ENCODE results near the gene EPHB6. TPM values are rescaled to one million over a fixed set of nuclear protein-coding genes. Genes with fewer than 3 reads are reported as not detected.

The EPHB6 gene
- total RNA-seq, 2 donors from 2014 or later, result 37.1 to 84.0 TPM

DNA sequence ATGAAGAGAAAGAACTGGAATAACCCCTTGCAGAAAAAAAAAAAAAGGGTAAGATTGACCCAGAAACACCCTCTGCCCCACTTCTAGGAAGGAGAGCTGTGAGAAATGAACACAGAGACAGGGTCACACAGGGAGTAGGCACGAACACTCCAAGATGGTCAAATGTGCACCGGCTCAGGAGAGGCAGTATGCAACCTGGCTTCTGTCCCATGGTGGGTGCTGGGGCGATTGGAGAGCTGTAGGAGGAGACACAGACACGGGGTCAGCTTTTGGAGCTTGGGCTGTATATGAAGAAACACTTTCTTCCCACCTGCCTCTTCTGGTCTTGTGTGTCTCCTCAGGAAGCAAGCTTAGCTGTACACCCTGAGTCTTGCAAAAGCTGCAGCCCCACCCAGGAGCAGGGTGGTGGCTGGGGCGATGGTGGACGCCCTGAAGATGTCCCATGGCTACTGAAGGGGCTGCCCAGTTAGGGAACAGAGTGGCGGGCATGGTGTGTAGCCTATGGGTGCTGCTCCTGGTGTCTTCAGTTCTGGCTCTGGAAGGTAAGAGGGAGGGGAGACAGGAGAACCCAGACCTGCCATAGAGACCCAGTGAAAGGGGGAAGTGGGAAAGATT lies 8.0 kb downstream of the EPHB6 start:
- Histone ChIP-seq H3K4me3 (no peak overlapping the region), H3K27me3 (no peaks in the 10 kb centered on the region), H3K27ac (no peak overlapping the region), H3K9me3 (no peaks in the 10 kb centered on the region), H3K4me1 (peaks cover 5% of the 10 kb centered on the region), H3K36me3 (replicated peaks in 1 of 2; ENCODE audit: insufficient read depth in 1 of 2, low read depth in 2 of 2) (peaks cover 0 to 2% of the 10 kb centered on the region in 2 donors)
- DNase-seq, result no peak
- ATAC-seq, result no peak
- 76 to 83% methylated on average over 7 of the region's 7 CpGs for WGBS, 2 donors
- TF ChIP-seq, protein P1, sequence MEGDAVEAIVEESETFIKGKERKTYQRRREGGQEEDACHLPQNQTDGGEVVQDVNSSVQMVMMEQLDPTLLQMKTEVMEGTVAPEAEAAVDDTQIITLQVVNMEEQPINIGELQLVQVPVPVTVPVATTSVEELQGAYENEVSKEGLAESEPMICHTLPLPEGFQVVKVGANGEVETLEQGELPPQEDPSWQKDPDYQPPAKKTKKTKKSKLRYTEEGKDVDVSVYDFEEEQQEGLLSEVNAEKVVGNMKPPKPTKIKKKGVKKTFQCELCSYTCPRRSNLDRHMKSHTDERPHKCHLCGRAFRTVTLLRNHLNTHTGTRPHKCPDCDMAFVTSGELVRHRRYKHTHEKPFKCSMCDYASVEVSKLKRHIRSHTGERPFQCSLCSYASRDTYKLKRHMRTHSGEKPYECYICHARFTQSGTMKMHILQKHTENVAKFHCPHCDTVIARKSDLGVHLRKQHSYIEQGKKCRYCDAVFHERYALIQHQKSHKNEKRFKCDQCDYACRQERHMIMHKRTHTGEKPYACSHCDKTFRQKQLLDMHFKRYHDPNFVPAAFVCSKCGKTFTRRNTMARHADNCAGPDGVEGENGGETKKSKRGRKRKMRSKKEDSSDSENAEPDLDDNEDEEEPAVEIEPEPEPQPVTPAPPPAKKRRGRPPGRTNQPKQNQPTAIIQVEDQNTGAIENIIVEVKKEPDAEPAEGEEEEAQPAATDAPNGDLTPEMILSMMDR (IDR thresholded peaks at IDR 0.05), result no peak
- TF ChIP-seq POLR2A (IDR thresholded peaks at IDR 0.05), result no peak
- intact Hi-C loops (cut with DNase I), result no loop called here

DNA sequence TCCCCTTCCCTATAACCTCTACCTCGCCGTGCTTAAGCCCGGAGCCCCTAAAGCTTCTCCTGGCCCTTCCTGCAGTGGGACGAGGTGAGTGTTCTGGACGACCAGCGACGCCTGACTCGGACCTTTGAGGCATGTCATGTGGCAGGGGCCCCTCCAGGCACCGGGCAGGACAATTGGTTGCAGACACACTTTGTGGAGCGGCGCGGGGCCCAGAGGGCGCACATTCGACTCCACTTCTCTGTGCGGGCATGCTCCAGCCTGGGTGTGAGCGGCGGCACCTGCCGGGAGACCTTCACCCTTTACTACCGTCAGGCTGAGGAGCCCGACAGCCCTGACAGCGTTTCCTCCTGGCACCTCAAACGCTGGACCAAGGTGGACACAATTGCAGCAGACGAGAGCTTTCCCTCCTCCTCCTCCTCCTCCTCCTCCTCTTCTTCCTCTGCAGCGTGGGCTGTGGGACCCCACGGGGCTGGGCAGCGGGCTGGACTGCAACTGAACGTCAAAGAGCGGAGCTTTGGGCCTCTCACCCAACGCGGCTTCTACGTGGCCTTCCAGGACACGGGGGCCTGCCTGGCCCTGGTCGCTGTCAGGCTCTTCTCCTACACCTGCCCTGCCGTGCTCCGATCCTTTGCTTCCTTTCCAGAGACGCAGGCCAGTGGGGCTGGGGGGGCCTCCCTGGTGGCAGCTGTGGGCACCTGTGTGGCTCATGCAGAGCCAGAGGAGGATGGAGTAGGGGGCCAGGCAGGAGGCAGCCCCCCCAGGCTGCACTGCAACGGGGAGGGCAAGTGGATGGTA lies 9.2 kb downstream of the EPHB6 start:
- Histone ChIP-seq H3K27me3 (no peaks in the 10 kb centered on the region), H3K9me3 (no peaks in the 10 kb centered on the region), H3K4me3 (no peak overlapping the region), H3K27ac (no peak overlapping the region), H3K4me1 (peaks cover 5% of the 10 kb centered on the region), H3K36me3 (replicated peaks in 1 of 2; ENCODE audit: insufficient read depth in 1 of 2, low read depth in 2 of 2) (peaks cover 0 to 2% of the 10 kb centered on the region in 2 donors)
- intact Hi-C loops (cut with DNase I), result no loop called here
- TF ChIP-seq, protein P1 (IDR thresholded peaks at IDR 0.05), result no peak
- TF ChIP-seq POLR2A (IDR thresholded peaks at IDR 0.05), result no peak
- ATAC-seq (no peak), DNase-seq (no peak)
- WGBS, 2 donors, result 83 to 88% methylated on average over 35 to 36 of the region's 37 CpGs

- ATAC-seq (no peak), DNase-seq (no peak)
- WGBS, 2 donors, result 70 to 81% methylated on average over 9 to 14 of the region's 14 CpGs
- Histone ChIP-seq H3K27me3 (no peaks in the 10 kb centered on the region), H3K9me3 (no peaks in the 10 kb centered on the region), H3K4me1 (peaks cover under 1% of the 10 kb centered on the region), H3K36me3 (replicated peaks in 1 of 2; ENCODE audit: insufficient read depth in 1 of 2, low read depth in 2 of 2) (peaks cover 0 to 2% of the 10 kb centered on the region in 2 donors), H3K4me3 (no peak overlapping the region), H3K27ac (no peak overlapping the region)
- TF ChIP-seq, protein P1 (IDR thresholded peaks at IDR 0.05), result no peak
- TF ChIP-seq POLR2A (IDR thresholded peaks at IDR 0.05), result no peak
- intact Hi-C loops (cut with DNase I), result no loop called here
Observed at GRCh38 chr7:142864980-142865747, 10.3 kb downstream of the EPHB6 start.

DNA sequence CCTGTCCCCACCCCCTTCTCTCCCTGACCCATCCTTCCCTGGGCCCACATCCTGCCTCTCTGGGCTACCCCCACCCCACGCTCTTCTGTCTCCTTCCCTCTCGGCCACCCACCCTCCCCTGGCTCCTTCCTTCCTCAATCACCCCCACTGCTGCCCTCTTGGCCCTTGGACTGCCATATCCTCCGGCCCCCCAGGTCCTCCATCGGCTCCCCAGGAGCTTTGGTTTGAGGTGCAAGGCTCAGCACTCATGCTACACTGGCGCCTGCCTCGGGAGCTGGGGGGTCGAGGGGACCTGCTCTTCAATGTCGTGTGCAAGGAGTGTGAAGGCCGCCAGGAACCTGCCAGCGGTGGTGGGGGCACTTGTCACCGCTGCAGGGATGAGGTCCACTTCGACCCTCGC lies 10.9 kb downstream of the EPHB6 start:
- no peak for DNase-seq

More for the DNA sequence above, 10.9 kb downstream of the EPHB6 start:
- H3K4me3 ChIP-seq, result no peak overlapping the region
- ATAC-seq, result no peak
- TF ChIP-seq, protein P1 (IDR thresholded peaks at IDR 0.05), result no peak
- no peak for TF ChIP-seq POLR2A (IDR thresholded peaks at IDR 0.05)
- H3K36me3 ChIP-seq (replicated peaks in 1 of 2; ENCODE audit: insufficient read depth in 1 of 2, low read depth in 2 of 2), result peaks cover 0 to 2% of the 10 kb centered on the region in 2 donors
- H3K9me3 ChIP-seq, result no peaks in the 10 kb centered on the region
- no peak overlapping the region for H3K27ac ChIP-seq
- no peaks in the 10 kb centered on the region for H3K27me3 ChIP-seq
- H3K4me1 ChIP-seq, result no peaks in the 10 kb centered on the region
- intact Hi-C loops (cut with DNase I), result no loop called here
- WGBS, 2 donors, result 40 to 41% methylated on average over 13 of the region's 13 CpGs
